ENCODE data around the gene ZFHX3.

ZFHX3 gene

DNA sequence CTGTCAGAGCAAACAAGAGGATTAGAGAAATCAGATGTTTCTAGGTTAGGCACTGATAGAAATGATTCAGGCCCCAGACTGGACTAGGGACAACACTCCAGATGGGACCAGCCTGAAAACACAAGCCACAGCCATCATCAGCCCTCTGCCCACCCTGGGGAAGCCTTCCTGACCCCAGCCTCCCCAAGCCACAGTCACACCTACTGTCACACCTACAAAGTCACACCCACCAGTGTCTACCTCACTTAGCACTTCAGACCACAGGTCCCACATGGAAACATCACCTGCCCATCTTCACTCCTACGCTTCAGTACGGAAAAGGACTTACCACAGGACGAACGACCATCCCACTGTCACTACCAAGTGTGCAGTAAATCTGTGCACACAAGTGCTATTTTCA is 197.9 kb downstream of the ZFHX3 start:
- H3K4me3 ChIP-seq (ENCODE audit: control insufficient read depth, low read depth, low read length) = no peak overlapping the region
- no peak for DNase-seq (ENCODE audit: low read depth)
- TF ChIP-seq, protein P1, sequence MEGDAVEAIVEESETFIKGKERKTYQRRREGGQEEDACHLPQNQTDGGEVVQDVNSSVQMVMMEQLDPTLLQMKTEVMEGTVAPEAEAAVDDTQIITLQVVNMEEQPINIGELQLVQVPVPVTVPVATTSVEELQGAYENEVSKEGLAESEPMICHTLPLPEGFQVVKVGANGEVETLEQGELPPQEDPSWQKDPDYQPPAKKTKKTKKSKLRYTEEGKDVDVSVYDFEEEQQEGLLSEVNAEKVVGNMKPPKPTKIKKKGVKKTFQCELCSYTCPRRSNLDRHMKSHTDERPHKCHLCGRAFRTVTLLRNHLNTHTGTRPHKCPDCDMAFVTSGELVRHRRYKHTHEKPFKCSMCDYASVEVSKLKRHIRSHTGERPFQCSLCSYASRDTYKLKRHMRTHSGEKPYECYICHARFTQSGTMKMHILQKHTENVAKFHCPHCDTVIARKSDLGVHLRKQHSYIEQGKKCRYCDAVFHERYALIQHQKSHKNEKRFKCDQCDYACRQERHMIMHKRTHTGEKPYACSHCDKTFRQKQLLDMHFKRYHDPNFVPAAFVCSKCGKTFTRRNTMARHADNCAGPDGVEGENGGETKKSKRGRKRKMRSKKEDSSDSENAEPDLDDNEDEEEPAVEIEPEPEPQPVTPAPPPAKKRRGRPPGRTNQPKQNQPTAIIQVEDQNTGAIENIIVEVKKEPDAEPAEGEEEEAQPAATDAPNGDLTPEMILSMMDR (conservative IDR thresholded peaks at IDR 0.05; ENCODE audit: control insufficient read depth, insufficient read depth, low read depth, low read length) = no peak

DNA sequence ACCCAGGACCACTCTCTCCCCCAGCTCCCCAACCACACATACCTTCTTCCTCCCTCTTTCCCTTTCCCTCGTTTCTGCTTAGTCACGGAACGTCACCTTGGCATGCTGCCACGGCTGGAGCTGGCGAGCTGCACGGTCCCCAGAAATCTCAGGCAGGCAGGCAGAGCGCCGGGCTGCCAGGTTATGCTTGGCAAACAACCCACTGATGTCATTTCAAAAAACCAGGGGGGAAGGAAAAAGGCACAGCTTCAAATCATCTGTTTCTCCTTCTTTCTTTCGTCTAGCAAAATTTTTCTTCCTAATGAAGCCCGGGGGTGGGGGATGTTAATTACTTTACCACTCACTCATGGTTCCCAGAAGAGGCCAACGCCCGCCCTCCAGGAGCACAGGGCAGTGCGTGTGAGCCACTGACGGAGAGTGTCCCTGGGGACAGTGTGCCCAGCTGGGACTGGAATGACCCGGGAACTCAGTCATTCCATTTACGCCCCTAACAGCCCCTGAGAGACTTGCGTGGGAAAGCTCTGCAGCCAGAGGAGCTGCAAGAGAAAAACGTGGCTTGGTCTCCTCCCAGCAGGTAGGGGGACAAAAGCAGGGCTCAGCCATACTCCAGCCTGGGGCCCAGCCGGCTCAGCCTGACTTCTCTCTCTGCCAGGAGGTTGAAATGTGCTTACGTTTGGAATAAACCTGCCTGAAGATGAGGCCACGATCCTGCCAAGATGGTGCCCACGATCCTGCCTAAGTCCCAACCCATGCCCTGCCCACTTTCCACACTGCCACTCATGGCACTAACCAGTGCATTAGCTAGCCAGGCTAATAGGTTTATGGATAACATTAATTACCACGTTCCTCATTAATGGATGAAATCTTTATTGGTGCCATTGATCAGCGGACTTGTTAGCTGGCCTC is 198.9 kb downstream of the ZFHX3 start:
- peak overlapping the region; percentile 2 for H3K4me3 ChIP-seq (ENCODE audit: control insufficient read depth, low read depth, low read length)
- DNase-seq (ENCODE audit: low read depth) = peak; percentile 87
- TF ChIP-seq, protein P1 (conservative IDR thresholded peaks at IDR 0.05; ENCODE audit: control insufficient read depth, insufficient read depth, low read depth, low read length) = no peak

GRCh38 chr16:72848028-72848400 is 199.9 kb downstream of the ZFHX3 start:
- TF ChIP-seq, protein P1 (conservative IDR thresholded peaks at IDR 0.05; ENCODE audit: control insufficient read depth, insufficient read depth, low read depth, low read length) = no peak
- no peak overlapping the region for H3K4me3 ChIP-seq (ENCODE audit: control insufficient read depth, low read depth, low read length)
- DNase-seq (ENCODE audit: low read depth) = no peak

DNA sequence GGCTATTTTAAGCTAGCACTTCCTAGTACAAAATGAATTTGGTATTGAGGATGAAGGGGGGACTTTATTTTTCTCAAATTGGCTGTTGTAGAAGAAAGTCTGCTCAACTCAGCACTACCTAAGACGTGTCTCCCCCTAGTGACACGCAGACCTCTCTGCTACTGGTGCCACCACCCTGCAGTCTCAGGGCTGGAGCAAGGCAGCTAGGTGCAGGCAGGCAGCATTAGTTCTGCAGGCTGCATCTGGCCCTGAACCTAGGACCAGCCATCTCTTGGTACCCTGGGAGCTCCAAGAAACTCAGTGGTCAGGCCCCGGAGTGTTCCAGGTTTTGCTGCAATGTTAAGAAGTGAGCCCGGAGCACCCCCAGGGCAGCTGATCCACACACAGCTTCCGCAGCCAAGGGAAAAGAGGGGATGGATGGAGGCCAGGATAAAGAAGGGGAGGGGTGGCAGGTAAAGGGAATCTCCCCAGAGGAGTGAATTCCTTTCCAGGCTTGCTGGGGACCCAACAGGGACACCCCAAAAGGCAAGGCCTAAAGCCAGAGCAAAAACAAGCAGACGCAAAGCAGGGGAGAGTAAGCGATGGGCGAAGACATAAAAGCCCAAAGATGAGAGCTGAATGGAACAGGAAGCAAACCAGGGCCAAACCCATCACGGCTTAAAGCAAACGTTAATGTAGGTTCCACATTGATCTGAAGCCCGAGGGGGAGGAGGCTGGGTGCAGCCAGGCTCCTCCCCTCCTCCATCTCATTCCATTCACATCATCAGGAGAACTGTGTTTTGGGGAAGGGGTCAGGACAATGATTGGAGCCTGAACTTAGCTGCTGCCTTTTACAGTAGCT is 200.5 kb downstream of the ZFHX3 start:
- peak; percentile 38 for DNase-seq (ENCODE audit: low read depth)
- TF ChIP-seq, protein P1 (conservative IDR thresholded peaks at IDR 0.05; ENCODE audit: control insufficient read depth, insufficient read depth, low read depth, low read length) = peak; percentile 42
- H3K4me3 ChIP-seq (ENCODE audit: control insufficient read depth, low read depth, low read length) = no peak overlapping the region

- TF ChIP-seq, protein P1 (conservative IDR thresholded peaks at IDR 0.05; ENCODE audit: control insufficient read depth, insufficient read depth, low read depth, low read length) = no peak
Observed at GRCh38 chr16:72846594-72846993, 201.3 kb downstream of the ZFHX3 start.

DNA sequence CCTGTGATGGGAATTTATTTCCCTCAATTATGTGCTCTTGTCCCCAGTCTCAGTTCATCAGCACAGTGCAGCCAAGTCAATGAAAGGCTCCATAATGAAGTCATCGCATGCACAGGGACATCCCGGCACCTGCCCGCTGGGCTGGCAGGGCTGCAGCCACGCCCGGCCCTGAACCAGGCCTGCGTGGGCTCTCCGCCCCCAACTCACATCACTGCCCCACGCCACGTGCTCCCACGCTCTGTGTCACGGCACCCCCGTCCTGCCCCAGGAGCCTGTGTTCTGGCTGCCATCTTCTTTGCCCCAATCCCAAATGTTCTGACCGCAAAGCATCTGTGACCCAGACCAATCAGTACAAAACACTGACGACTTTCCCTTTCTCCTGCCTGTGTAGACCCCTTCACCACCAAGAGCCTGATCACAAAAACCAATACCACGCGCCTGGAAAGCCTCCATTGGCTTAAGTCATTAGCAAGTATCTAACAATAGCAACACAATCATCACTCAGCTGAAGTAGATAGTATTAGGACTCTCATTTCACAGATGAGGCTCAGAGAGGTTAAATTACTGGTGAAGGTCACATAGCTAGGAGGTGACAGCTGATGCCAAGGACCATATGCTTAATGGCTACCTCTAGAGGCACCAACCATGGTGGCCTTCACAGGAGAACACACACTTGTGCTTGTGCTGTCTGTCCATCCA is 202.5 kb downstream of the ZFHX3 start:
- DNase-seq (ENCODE audit: low read depth) = no peak
- TF ChIP-seq, protein P1 (conservative IDR thresholded peaks at IDR 0.05; ENCODE audit: control insufficient read depth, insufficient read depth, low read depth, low read length) = no peak
- no peak overlapping the region for H3K4me3 ChIP-seq (ENCODE audit: control insufficient read depth, low read depth, low read length)

More at GRCh38 chr16:72846594-72846993, 201.3 kb downstream of the ZFHX3 start:
- no peak overlapping the region for H3K4me3 ChIP-seq (ENCODE audit: control insufficient read depth, low read depth, low read length)
- no peak for DNase-seq (ENCODE audit: low read depth)
